ENCODE measurements around the gene EVA1A.
A peak's percentile ranks its signal among the peaks of the same experiment; 100 is the strongest.

Gene EVA1A

DNA sequence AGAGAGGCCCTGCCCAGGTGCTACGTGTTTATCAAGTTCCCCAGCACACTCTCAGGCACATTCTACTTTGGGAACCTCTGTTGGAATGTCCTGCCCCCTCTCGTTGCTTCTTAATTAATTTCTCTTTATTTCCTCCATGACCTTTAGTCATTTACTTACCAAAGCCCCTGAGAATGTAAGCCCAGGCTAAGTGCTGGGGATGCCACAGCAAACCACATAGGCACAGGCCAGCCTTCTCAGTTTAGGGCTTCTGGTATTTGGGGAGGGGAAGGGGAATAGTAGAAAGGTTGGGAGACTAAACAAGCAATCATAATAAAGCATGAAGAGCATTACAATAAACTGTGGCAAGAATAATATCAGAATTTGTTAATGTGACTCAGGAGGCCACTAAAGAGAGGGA lies 85.7 kb downstream of the EVA1A start:
- Histone ChIP-seq H3K9me3 (ENCODE audit: insufficient read depth, low read length) (peaks cover 5% of the 10 kb centered on the region; the same call in 1 of the 2 replicates), H3K36me3 (ENCODE audit: insufficient read depth, insufficient read length, low read length) (no peaks in the 10 kb centered on the region), H3K4me3 (ENCODE audit: insufficient read length, low read depth) (no peak overlapping the region), H3K4me1 (ENCODE audit: insufficient read depth, insufficient read length) (no peaks in the 10 kb centered on the region), H3K9ac (ENCODE audit: insufficient read length, low read depth) (no peak overlapping the region), H3K27me3 (ENCODE audit: insufficient read depth, insufficient read length) (no peaks in the 10 kb centered on the region)
- TF ChIP-seq SUZ12 (IDR thresholded peaks at IDR 0.05; ENCODE audit: extremely low read depth, insufficient read depth, insufficient read length) (no peak), YY1 (IDR thresholded peaks at IDR 0.05; ENCODE audit: insufficient read depth, insufficient read length) (no peak), ZNF274 (IDR thresholded peaks at IDR 0.05; ENCODE audit: low read depth, low read length) (no peak)
- DNase-seq (ENCODE audit: low read depth, low spot score), result no peak

DNA sequence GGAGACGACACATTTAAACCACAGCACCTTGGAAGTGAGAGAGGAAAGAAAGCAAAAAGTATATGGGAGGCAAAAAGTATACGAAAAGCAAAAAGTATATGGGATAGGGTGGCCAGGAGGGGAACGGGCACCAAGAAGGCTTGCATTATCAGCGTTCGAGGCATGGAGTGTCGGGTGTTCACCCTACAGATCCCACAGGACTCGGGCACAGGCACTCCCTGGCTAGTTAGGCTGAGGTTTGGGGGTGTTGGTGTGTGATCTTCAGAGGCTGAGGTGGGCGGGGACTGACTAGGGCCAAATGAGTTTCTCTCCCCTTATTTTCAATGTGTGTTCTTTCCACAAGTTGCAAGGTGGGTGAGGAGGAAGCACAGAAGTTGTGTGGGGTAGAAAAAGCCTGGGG lies 86.6 kb downstream of the EVA1A start:
- Histone ChIP-seq H3K4me1 (ENCODE audit: insufficient read depth, insufficient read length) (no peaks in the 10 kb centered on the region), H3K36me3 (ENCODE audit: insufficient read depth, insufficient read length, low read length) (no peaks in the 10 kb centered on the region), H3K9me3 (ENCODE audit: insufficient read depth, low read length) (peaks cover 5% of the 10 kb centered on the region; the same call in 1 of the 2 replicates), H3K9ac (ENCODE audit: insufficient read length, low read depth) (no peak overlapping the region), H3K4me3 (ENCODE audit: insufficient read length, low read depth) (no peak overlapping the region), H3K27me3 (ENCODE audit: insufficient read depth, insufficient read length) (no peaks in the 10 kb centered on the region)
- TF ChIP-seq YY1 (IDR thresholded peaks at IDR 0.05; ENCODE audit: insufficient read depth, insufficient read length) (no peak), SUZ12 (IDR thresholded peaks at IDR 0.05; ENCODE audit: extremely low read depth, insufficient read depth, insufficient read length) (no peak), ZNF274 (IDR thresholded peaks at IDR 0.05; ENCODE audit: low read depth, low read length) (no peak)
- no peak for DNase-seq (ENCODE audit: low read depth, low spot score)

DNA sequence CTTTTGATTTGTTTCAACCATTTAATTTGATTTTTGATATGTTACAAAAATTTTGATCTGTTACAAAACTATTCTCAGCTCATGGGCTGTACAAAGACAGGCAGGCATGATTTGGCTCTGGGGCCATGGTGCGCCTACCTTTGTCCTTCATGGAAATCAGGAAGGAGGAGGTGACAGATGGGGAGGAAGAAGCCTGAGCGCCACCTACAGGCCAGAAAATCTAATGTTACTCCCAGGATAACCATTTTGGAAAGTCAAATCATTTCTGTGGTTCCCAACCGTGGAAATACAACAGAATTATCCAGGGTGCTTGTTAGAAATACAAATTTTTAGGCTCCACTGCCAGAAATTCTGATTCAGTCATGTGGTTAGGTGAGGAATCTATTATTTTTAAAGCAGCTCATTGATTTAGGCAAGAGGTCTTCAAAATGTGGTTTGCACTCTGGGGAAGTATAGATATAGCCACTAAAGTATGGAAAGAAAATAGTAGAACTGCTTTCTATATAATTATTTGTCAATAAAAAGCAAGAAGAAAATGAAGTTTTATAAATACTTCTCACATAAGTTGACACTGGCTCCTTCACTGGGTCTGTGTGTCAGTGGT lies 93.9 kb downstream of the EVA1A start:
- H3K9me3 ChIP-seq (ENCODE audit: insufficient read depth, low read length), result no peaks in the 10 kb centered on the region
- H3K4me1 ChIP-seq (ENCODE audit: insufficient read depth, insufficient read length), result no peaks in the 10 kb centered on the region
- H3K27me3 ChIP-seq (ENCODE audit: insufficient read depth, insufficient read length), result no peaks in the 10 kb centered on the region
- no peaks in the 10 kb centered on the region for H3K36me3 ChIP-seq (ENCODE audit: insufficient read depth, insufficient read length, low read length)
- TF ChIP-seq YY1 (IDR thresholded peaks at IDR 0.05; ENCODE audit: insufficient read depth, insufficient read length), result no peak
- no peak for TF ChIP-seq SUZ12 (IDR thresholded peaks at IDR 0.05; ENCODE audit: extremely low read depth, insufficient read depth, insufficient read length)
- no peak for TF ChIP-seq ZNF274 (IDR thresholded peaks at IDR 0.05; ENCODE audit: low read depth, low read length)
- H3K9ac ChIP-seq (ENCODE audit: insufficient read length, low read depth), result no peak overlapping the region
- H3K4me3 ChIP-seq (ENCODE audit: insufficient read length, low read depth), result no peak overlapping the region
- DNase-seq (ENCODE audit: low read depth, low spot score), result peak; percentile 64

DNA sequence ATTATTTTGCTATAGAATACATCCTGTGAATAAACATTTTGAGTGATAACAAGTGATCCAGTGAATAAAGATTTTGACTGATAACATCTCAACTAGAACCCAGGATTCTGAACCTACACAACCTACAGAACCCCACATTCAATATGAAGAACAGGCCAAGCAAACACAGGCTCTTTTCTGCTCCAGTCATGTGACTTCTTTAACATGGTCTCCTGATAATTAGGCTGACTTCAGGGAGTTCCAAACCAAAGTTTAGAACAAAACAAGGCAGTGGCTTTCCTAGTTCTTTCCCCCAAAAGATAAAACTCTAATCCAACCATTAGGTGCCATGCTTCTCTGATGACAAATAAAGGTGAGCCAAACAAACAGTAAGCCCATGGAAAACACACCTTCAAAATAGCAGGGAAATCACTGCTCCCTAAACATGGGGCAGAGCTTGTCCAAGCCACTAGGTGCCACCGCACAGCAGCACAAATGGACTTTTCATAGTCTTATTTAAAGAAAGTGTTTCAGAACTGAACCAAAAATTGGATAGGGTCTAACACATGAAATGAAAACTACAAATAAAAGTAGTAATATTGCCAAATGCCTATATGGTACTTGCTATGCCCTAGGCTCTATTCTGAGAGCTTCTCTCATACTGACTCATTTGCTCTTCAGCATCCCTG lies 95.3 kb downstream of the EVA1A start:
- H3K9me3 ChIP-seq (ENCODE audit: insufficient read depth, low read length), result no peaks in the 10 kb centered on the region
- no peaks in the 10 kb centered on the region for H3K36me3 ChIP-seq (ENCODE audit: insufficient read depth, insufficient read length, low read length)
- no peaks in the 10 kb centered on the region for H3K27me3 ChIP-seq (ENCODE audit: insufficient read depth, insufficient read length)
- no peaks in the 10 kb centered on the region for H3K4me1 ChIP-seq (ENCODE audit: insufficient read depth, insufficient read length)
- H3K9ac ChIP-seq (ENCODE audit: insufficient read length, low read depth), result no peak overlapping the region
- H3K4me3 ChIP-seq (ENCODE audit: insufficient read length, low read depth), result no peak overlapping the region
- no peak for DNase-seq (ENCODE audit: low read depth, low spot score)
- no peak for TF ChIP-seq SUZ12 (IDR thresholded peaks at IDR 0.05; ENCODE audit: extremely low read depth, insufficient read depth, insufficient read length)
- no peak for TF ChIP-seq YY1 (IDR thresholded peaks at IDR 0.05; ENCODE audit: insufficient read depth, insufficient read length)
- TF ChIP-seq ZNF274 (IDR thresholded peaks at IDR 0.05; ENCODE audit: low read depth, low read length), result no peak

DNA sequence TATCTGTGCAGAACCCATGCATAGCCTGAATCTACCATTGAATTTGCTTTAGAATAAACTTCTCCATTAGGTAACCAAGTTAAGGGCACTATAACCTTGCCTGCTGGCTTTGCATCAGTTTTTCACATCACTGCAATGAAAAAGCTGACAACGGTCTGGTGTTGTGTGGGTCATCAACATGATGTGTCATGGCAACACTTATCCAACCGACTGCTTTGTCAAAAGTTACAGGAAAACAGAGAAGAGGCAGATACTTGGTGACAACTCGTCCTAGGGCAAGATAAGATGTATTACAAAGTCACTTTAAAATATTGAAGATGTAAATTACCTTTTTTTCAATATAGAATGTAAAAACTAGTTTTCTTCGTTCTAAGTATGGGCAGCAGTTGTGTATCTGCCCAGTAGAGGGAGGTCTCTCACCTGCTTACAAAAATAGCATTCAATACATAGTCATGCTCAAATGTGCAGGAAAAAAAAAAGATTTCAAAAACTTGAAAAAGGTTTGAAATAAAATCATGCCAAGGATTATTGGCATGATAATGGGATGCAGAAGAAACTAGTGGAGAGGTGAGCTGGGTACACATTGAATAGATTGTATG lies 96.3 kb downstream of the EVA1A start:
- H3K9ac ChIP-seq (ENCODE audit: insufficient read length, low read depth), result no peak overlapping the region
- TF ChIP-seq ZNF274 (IDR thresholded peaks at IDR 0.05; ENCODE audit: low read depth, low read length) (no peak), YY1 (IDR thresholded peaks at IDR 0.05; ENCODE audit: insufficient read depth, insufficient read length) (no peak), SUZ12 (IDR thresholded peaks at IDR 0.05; ENCODE audit: extremely low read depth, insufficient read depth, insufficient read length) (no peak)
- no peak for DNase-seq (ENCODE audit: low read depth, low spot score)

DNA sequence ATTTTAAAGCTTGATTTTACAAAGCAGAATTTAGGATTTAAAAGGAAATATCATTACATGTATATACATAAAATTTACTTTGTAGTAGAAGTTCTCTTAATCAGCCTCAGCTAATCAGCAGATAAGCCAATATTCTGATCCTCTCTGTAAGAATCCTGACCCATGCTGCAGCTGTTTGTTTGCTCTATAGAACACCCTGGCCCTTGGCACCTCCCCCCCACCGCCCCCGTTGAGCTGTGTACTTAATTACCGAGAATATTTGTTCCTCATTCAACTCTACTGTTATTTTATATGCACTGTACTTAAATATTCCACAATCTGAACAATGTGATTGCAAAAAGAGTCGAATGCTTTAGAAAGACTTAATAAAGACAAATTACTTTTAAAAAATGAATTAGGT lies 98.0 kb downstream of the EVA1A start:
- no peak for TF ChIP-seq YY1 (IDR thresholded peaks at IDR 0.05; ENCODE audit: insufficient read depth, insufficient read length)
- TF ChIP-seq SUZ12 (IDR thresholded peaks at IDR 0.05; ENCODE audit: extremely low read depth, insufficient read depth, insufficient read length), result no peak
- no peak for TF ChIP-seq ZNF274 (IDR thresholded peaks at IDR 0.05; ENCODE audit: low read depth, low read length)
- no peaks in the 10 kb centered on the region for H3K36me3 ChIP-seq (ENCODE audit: insufficient read depth, insufficient read length, low read length)

More for the DNA sequence above, 96.3 kb downstream of the EVA1A start:
- Histone ChIP-seq H3K4me3 (ENCODE audit: insufficient read length, low read depth) (no peak overlapping the region), H3K9me3 (ENCODE audit: insufficient read depth, low read length) (no peaks in the 10 kb centered on the region), H3K36me3 (ENCODE audit: insufficient read depth, insufficient read length, low read length) (no peaks in the 10 kb centered on the region), H3K4me1 (ENCODE audit: insufficient read depth, insufficient read length) (no peaks in the 10 kb centered on the region), H3K27me3 (ENCODE audit: insufficient read depth, insufficient read length) (no peaks in the 10 kb centered on the region)

DNA sequence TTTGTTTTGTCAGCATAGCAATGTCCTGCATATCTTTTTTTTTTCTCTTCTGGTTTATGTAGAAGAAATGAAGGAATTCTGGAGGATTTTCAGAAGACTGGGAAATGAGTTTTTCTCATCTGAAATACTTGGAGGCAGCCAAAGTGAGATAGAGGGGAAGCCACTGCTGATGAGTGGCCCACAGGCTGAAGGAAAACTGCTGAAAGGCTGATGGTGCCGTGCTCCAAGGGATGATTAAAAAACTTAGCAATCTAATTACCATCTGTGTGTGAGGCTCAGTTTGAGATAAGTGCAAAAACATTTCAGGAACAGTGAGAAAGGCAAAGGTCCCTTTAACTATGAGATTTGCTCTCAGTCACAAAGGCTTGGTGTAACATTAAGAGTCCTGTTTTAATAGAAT lies 98.5 kb downstream of the EVA1A start:
- Histone ChIP-seq H3K27me3 (ENCODE audit: insufficient read depth, insufficient read length) (no peaks in the 10 kb centered on the region), H3K9me3 (ENCODE audit: insufficient read depth, low read length) (no peaks in the 10 kb centered on the region), H3K36me3 (ENCODE audit: insufficient read depth, insufficient read length, low read length) (no peaks in the 10 kb centered on the region), H3K4me3 (ENCODE audit: insufficient read length, low read depth) (no peak overlapping the region), H3K9ac (ENCODE audit: insufficient read length, low read depth) (no peak overlapping the region), H3K4me1 (ENCODE audit: insufficient read depth, insufficient read length) (no peaks in the 10 kb centered on the region)
- TF ChIP-seq YY1 (IDR thresholded peaks at IDR 0.05; ENCODE audit: insufficient read depth, insufficient read length) (no peak), SUZ12 (IDR thresholded peaks at IDR 0.05; ENCODE audit: extremely low read depth, insufficient read depth, insufficient read length) (no peak), ZNF274 (IDR thresholded peaks at IDR 0.05; ENCODE audit: low read depth, low read length) (no peak)
- DNase-seq (ENCODE audit: low read depth, low spot score), result no peak

More for the DNA sequence above, 98.0 kb downstream of the EVA1A start:
- Histone ChIP-seq H3K27me3 (ENCODE audit: insufficient read depth, insufficient read length) (no peaks in the 10 kb centered on the region), H3K4me1 (ENCODE audit: insufficient read depth, insufficient read length) (no peaks in the 10 kb centered on the region), H3K9me3 (ENCODE audit: insufficient read depth, low read length) (no peaks in the 10 kb centered on the region), H3K4me3 (ENCODE audit: insufficient read length, low read depth) (no peak overlapping the region), H3K9ac (ENCODE audit: insufficient read length, low read depth) (no peak overlapping the region)
- DNase-seq (ENCODE audit: low read depth, low spot score), result no peak

All from NT2/D1 (cell line).